LNCaP clone FGC (cell line): ENCODE results near the gene AURKAIP1.

Experiments used
- DNase-seq: peaks from one replicate; pipeline ENCODE4 v3.0.0-alpha.2; 2011; ENCODE audit warnings: low read depth
- H3K4me3 ChIP-seq: 2 replicates; pipeline ENCODE4 v1.5.1; 2011; ENCODE audit warnings: mild to moderate bottlenecking, low read depth, low read length, control low read depth
- CTCF ChIP-seq: IDR thresholded peaks from 2 replicates; pipeline ENCODE4 v1.5.1; 2012; ENCODE audit warnings: mild to moderate bottlenecking; ENCODE audit not compliant: control insufficient read depth, insufficient read depth; ENCODE audit errors: extremely low read depth

Gene AURKAIP1

GRCh38 chr1:1337793-1338147 is 37.2 kb downstream of the AURKAIP1 start:
- TF ChIP-seq CTCF, result no peak
- no peak for DNase-seq
- H3K4me3 ChIP-seq, result no peak overlapping the region

- no peak overlapping the region for H3K4me3 ChIP-seq
- no peak for DNase-seq
- no peak for TF ChIP-seq CTCF
Measured at GRCh38 chr1:1336931-1337792, 37.8 kb downstream of the AURKAIP1 start.

- DNase-seq, result no peak
- no peak overlapping the region for H3K4me3 ChIP-seq
- TF ChIP-seq CTCF, result no peak
Measured at GRCh38 chr1:1336446-1336845, 38.6 kb downstream of the AURKAIP1 start.

- no peak for DNase-seq
- TF ChIP-seq CTCF, result no peak
- no peak overlapping the region for H3K4me3 ChIP-seq
Measured at GRCh38 chr1:1335792-1336248, 39.2 kb downstream of the AURKAIP1 start.

- H3K4me3 ChIP-seq, result no peak overlapping the region
- TF ChIP-seq CTCF, result no peak
- DNase-seq, result no peak
Measured at GRCh38 chr1:1335283-1335682, 39.7 kb downstream of the AURKAIP1 start.

- no peak for DNase-seq
- no peak for TF ChIP-seq CTCF
- H3K4me3 ChIP-seq, result no peak overlapping the region
Measured at GRCh38 chr1:1334835-1335234, 40.2 kb downstream of the AURKAIP1 start.
